ENCODE measurements around the gene ATXN7L2.

GRCh38 chr1:109479311-109479710 is 4.4 kb upstream of the ATXN7L2 start:
- TF ChIP-seq, protein P1, sequence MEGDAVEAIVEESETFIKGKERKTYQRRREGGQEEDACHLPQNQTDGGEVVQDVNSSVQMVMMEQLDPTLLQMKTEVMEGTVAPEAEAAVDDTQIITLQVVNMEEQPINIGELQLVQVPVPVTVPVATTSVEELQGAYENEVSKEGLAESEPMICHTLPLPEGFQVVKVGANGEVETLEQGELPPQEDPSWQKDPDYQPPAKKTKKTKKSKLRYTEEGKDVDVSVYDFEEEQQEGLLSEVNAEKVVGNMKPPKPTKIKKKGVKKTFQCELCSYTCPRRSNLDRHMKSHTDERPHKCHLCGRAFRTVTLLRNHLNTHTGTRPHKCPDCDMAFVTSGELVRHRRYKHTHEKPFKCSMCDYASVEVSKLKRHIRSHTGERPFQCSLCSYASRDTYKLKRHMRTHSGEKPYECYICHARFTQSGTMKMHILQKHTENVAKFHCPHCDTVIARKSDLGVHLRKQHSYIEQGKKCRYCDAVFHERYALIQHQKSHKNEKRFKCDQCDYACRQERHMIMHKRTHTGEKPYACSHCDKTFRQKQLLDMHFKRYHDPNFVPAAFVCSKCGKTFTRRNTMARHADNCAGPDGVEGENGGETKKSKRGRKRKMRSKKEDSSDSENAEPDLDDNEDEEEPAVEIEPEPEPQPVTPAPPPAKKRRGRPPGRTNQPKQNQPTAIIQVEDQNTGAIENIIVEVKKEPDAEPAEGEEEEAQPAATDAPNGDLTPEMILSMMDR (IDR thresholded peaks at IDR 0.05), result no peak
- TF ChIP-seq POLR2A (IDR thresholded peaks at IDR 0.05), result no peak

Data from tibial nerve (tissue), 3 donors.